Measurements from ENCODE around the gene SDF4. TPM values are rescaled to one million over a fixed set of nuclear protein-coding genes. Genes with fewer than 3 reads are reported as not detected.

The SDF4 gene
- total and polyA plus RNA-seq, 2 experiments from 2014 or later: 214 to 261 TPM

DNA sequence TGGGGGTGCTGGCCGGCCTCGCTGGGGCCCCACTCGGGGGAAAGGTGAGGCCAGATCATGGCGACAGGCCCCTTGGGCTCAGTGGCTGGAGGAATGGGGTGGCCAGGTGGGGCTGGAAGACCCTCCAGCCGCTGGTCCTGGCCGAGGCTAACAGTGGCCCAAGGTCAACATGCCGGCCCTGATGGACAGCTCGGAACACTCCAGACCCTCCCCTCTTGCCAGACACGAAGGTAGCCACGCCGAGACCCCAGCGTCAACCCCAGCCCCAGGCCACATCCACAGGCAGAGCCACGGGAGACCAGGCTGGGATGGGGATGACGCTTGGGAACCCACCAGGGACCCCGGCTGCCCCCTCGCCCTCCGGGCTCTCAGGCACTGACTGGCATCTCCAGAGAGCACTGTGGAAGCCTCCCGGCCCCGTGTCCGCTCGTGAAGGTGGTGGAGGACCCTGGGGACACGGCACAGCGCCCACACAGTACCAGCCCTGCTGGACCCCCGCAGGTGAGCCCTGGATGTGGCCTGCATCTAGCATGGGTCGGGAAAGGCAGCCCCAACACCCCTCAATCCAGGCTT lies 15.6 kb upstream of the SDF4 start:
- no peak overlapping the region for H3K9ac ChIP-seq
- H3K79me2 ChIP-seq (ENCODE audit: insufficient read depth): no peaks in the 10 kb centered on the region
- DNase-seq: no peak
- no peaks in the 10 kb centered on the region for H3K4me1 ChIP-seq (ENCODE audit: insufficient read depth)
- 54 to 57% methylated on average over 23 to 24 of the region's 25 CpGs for WGBS, 2 experiments (ENCODE audit: low coverage in 1 of 2, low lambda C conversion rate in 2 of 2, missing lambda C conversion rate in 2 of 2)
- no peaks in the 10 kb centered on the region for H3F3A ChIP-seq (ENCODE audit: insufficient read depth)
- no peaks in the 10 kb centered on the region for H3K9me3 ChIP-seq (ENCODE audit: low read depth)
- no peak overlapping the region for H3K4me3 ChIP-seq
- peak overlapping the region; percentile 19 for H3K4me2 ChIP-seq (ENCODE audit: unreplicated experiment)
- no peaks in the 10 kb centered on the region for H3K36me3 ChIP-seq (ENCODE audit: low read depth)
- in situ Hi-C loops (cut with MboI): no loop called here
- no peaks in the 10 kb centered on the region for H4K20me1 ChIP-seq (ENCODE audit: insufficient read depth)
- TF ChIP-seq EZH2 (IDR thresholded peaks at IDR 0.05; ENCODE audit: insufficient read depth, poor library complexity, severe bottlenecking) (no peak), EZH2phosphoT487 (IDR thresholded peaks at IDR 0.05; ENCODE audit: insufficient read depth, low read depth) (no peak)
- H2AFZ ChIP-seq: no peak overlapping the region
- H3K27ac ChIP-seq: no peak overlapping the region
- no peaks in the 10 kb centered on the region for H3K27me3 ChIP-seq (replicated peaks; ENCODE audit: insufficient read depth)
- H3K9me2 ChIP-seq (ENCODE audit: insufficient read depth): no peaks in the 10 kb centered on the region

DNA sequence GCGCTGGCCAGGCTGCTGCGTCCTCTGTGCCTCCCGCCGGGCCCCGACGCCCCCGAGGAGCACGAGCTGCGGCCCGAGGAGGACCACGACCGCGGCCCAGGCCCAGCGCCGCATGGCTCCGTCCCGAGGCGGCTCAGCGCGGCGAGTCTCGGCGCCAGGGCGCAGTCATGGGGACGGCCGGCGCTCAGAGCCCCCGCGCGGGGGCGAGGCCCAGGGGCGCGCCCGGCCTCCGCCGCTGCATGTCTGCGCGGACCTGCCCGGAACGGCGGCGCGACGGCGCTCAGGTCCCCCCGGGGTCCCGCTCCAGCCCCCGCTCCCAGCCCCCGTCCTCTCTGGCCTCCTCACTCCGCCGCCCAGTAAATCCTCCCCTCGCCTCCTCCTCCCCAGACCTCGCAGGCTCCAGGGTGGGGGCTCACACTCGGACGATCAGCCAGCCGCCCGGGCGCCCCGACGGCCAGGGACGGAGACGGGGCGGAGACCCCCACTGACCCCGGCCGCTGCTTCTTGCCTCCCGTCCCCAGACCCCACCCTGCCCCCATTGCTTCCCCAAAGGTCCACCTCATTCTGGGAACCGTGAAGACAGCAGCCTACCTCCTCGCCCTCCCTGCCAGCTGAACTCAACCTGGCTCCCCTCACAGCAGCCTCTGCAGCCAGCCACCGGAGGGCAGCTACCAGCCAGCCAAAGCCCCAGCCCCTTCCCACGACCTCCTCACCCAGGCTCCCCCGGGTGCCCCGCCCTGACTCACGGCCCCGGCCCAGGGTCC lies 15.0 kb upstream of the SDF4 start, which contains the start of gene C1QTNF12:
TSS of gene C1QTNF12 (minus strand) at position 146 of the 764 bp plus-strand sequence. CDS start at position 114, 32 bp downstream.
- Histone ChIP-seq H2AFZ (no peak within 1 kb of the TSS), H3K4me3 (0 out of 2 replicates have a peak within 1 kb of the TSS, but pooled peaks have one; percentile 18), H3K27ac (no peak within 1 kb of the TSS), H4K20me1 (ENCODE audit: insufficient read depth) (no peaks in the 10 kb centered on the region), H3K79me2 (ENCODE audit: insufficient read depth) (no peaks in the 10 kb centered on the region), H3K9me3 (ENCODE audit: low read depth) (no peaks in the 10 kb centered on the region), H3F3A (ENCODE audit: insufficient read depth) (no peaks in the 10 kb centered on the region), H3K4me1 (ENCODE audit: insufficient read depth) (no peaks in the 10 kb centered on the region), H3K9me2 (ENCODE audit: insufficient read depth) (no peaks in the 10 kb centered on the region), H3K27me3 (replicated peaks; ENCODE audit: insufficient read depth) (no peaks in the 10 kb centered on the region), H3K4me2 (ENCODE audit: unreplicated experiment) (peak within 1 kb of the TSS; percentile 39), H3K9ac (no peak within 1 kb of the TSS), H3K36me3 (ENCODE audit: low read depth) (no peaks in the 10 kb centered on the region)
- DNase-seq: peak; percentile 59
- WGBS, 2 experiments (ENCODE audit: low coverage in 1 of 2, low lambda C conversion rate in 2 of 2, missing lambda C conversion rate in 2 of 2): 11 to 15% methylated on average over 29 to 44 of the region's 74 CpGs
- in situ Hi-C loops (cut with MboI): no loop called here
- TF ChIP-seq EZH2 (IDR thresholded peaks at IDR 0.05; ENCODE audit: insufficient read depth, poor library complexity, severe bottlenecking): no peak
- no peak for TF ChIP-seq EZH2phosphoT487 (IDR thresholded peaks at IDR 0.05; ENCODE audit: insufficient read depth, low read depth)

DNA sequence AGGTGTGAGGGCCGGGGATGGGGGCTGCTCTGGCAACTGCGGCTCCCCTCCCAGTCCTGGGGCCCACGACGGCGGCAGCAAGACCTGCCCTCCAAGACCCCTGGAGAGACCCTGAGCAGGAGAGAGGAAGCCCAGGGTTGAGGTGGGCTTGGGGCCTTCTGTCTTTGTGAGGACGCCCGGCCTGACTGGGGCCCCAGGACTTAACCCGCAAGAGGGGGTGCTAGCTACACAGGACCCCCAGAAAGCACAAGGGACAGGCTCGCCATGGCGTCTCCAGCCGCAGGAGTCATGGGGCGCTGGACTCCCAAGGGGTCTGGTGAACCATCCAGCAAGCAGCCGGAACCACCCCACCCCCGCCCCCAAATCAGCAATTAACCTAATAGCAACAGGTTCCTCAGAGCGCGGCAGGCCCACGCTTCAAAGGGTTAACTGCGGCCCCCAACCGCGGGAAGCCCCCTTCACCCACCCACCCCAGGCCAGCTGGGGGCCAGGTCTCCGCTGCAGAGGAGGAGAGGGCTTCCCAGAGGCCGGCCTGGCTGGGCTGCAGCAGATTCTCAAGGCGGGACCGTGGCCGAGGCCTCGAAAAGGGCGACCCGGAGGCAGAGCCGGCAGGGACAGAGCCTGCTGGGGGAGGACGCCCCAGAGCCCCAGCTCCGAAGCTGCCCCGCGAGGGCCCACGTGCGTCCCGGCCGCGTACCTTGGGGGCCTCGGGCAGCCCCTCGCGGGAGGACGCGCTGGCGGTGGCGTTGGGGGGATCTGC lies 14.2 kb upstream of the SDF4 start:
- Histone ChIP-seq H3K9me2 (ENCODE audit: insufficient read depth) (no peaks in the 10 kb centered on the region), H3K4me2 (ENCODE audit: unreplicated experiment) (peak overlapping the region; percentile 39), H3K4me1 (ENCODE audit: insufficient read depth) (no peaks in the 10 kb centered on the region), H3K4me3 (no peak overlapping the region), H3K9ac (no peak overlapping the region), H4K20me1 (ENCODE audit: insufficient read depth) (no peaks in the 10 kb centered on the region), H2AFZ (no peak overlapping the region), H3K9me3 (ENCODE audit: low read depth) (no peaks in the 10 kb centered on the region), H3K79me2 (ENCODE audit: insufficient read depth) (no peaks in the 10 kb centered on the region), H3K27ac (no peak overlapping the region), H3K27me3 (replicated peaks; ENCODE audit: insufficient read depth) (no peaks in the 10 kb centered on the region), H3F3A (ENCODE audit: insufficient read depth) (no peaks in the 10 kb centered on the region), H3K36me3 (ENCODE audit: low read depth) (no peaks in the 10 kb centered on the region)
- TF ChIP-seq EZH2 (IDR thresholded peaks at IDR 0.05; ENCODE audit: insufficient read depth, poor library complexity, severe bottlenecking) (no peak), EZH2phosphoT487 (IDR thresholded peaks at IDR 0.05; ENCODE audit: insufficient read depth, low read depth) (no peak)
- in situ Hi-C loops (cut with MboI): no loop called here
- 29% methylated on average over 39 to 42 of the region's 45 CpGs for WGBS, 2 experiments (ENCODE audit: low coverage in 1 of 2, low lambda C conversion rate in 2 of 2, missing lambda C conversion rate in 2 of 2)
- DNase-seq: peak; percentile 35

DNA sequence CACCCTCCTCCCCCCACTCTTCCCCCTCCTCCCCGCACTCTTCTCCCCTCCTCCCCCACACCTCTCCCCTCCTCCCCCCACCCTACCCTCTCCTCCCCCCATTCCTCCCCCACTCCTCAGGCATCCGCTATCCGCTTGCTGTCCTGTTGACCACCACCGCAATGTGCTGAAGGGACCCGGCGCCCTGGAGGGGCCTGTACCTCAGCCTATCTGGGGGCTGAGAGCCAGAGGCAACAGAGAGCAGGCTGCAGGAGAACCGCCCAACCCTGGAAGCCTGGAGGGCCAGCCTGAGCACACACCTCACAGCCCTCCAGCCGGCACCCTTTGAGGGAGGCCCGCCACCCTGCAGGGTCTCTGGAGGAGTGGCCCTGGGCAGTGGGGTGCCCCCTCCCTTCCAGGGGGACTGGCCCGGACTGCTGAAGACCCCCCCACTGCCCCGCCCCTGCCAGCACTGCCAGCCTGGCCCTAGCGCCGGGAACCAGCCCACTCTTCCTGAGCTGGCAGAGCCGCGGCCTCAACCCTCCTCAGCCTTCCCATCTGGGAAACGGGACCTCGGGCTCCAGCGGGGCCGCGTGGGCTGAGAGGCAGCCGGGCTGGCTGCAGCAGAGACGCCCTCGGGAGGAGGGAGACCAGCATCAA lies 13.5 kb upstream of the SDF4 start:
- no peaks in the 10 kb centered on the region for H3F3A ChIP-seq (ENCODE audit: insufficient read depth)
- no peak overlapping the region for H3K9ac ChIP-seq
- no peak for TF ChIP-seq EZH2 (IDR thresholded peaks at IDR 0.05; ENCODE audit: insufficient read depth, poor library complexity, severe bottlenecking)
- no peak for TF ChIP-seq EZH2phosphoT487 (IDR thresholded peaks at IDR 0.05; ENCODE audit: insufficient read depth, low read depth)
- no peaks in the 10 kb centered on the region for H3K4me1 ChIP-seq (ENCODE audit: insufficient read depth)
- H3K9me3 ChIP-seq (ENCODE audit: low read depth): no peaks in the 10 kb centered on the region
- DNase-seq: peak; percentile 15
- no peak overlapping the region for H3K4me2 ChIP-seq (ENCODE audit: unreplicated experiment)
- no peaks in the 10 kb centered on the region for H3K27me3 ChIP-seq (replicated peaks; ENCODE audit: insufficient read depth)
- no peak overlapping the region for H2AFZ ChIP-seq
- no peaks in the 10 kb centered on the region for H3K79me2 ChIP-seq (ENCODE audit: insufficient read depth)
- 57 to 61% methylated on average over 20 to 23 of the region's 23 CpGs for WGBS, 2 experiments (ENCODE audit: low coverage in 1 of 2, low lambda C conversion rate in 2 of 2, missing lambda C conversion rate in 2 of 2)
- no peak overlapping the region for H3K27ac ChIP-seq
- H3K36me3 ChIP-seq (ENCODE audit: low read depth): no peaks in the 10 kb centered on the region
- no peaks in the 10 kb centered on the region for H4K20me1 ChIP-seq (ENCODE audit: insufficient read depth)
- in situ Hi-C loops (cut with MboI): no loop called here
- no peak overlapping the region for H3K4me3 ChIP-seq
- no peaks in the 10 kb centered on the region for H3K9me2 ChIP-seq (ENCODE audit: insufficient read depth)

Measured in GM23248 (cell line).